Activated CD4-positive, alpha-beta memory T cell treated with anti-CD3 and anti-CD28 coated beads for 36 hours (primary cell): ENCODE results near the gene FNBP1L. TPM values are rescaled to one million over a fixed set of nuclear protein-coding genes. Genes with fewer than 3 reads are reported as not detected.

Experiments
- CTCF ChIA-PET: fragments of 350-600 bp; sonication (Branson Sonifier 250); formaldehyde crosslinking; loops from one replicate; lab custom pipeline; 2021; ENCODE audit warnings: antibody characterized with exemption, inconsistent platforms; lab: Charles Lee
- POLR2A ChIA-PET: fragments of 350-600 bp; sonication (Branson Sonifier 250); formaldehyde crosslinking; loops from one replicate; lab custom pipeline; 2021; ENCODE audit warnings: antibody characterized with exemption; lab: Charles Lee
- DNase-seq: peaks from one replicate; pipeline ENCODE4 v3.0.0-alpha.2; 2020
- H3K27ac Mint-ChIP-seq: one replicate; pipeline ENCODE4 v1.8.0; 2021; ENCODE audit warnings: mixed read lengths
- H3K27me3 Mint-ChIP-seq: one replicate; pipeline ENCODE4 v1.8.0; 2021; ENCODE audit warnings: mixed read lengths
- H3K36me3 Mint-ChIP-seq: one replicate; pipeline ENCODE4 v1.8.0; 2021; ENCODE audit warnings: mixed read lengths
- H3K4me1 Mint-ChIP-seq: one replicate; pipeline ENCODE4 v1.8.0; 2021; ENCODE audit warnings: low read depth, mixed read lengths
- H3K4me3 Mint-ChIP-seq: one replicate; pipeline ENCODE4 v1.8.0; 2021; ENCODE audit warnings: mild to moderate bottlenecking, mixed read lengths
- H3K9me3 Mint-ChIP-seq: one replicate; pipeline ENCODE4 v1.8.0; 2021; ENCODE audit warnings: mixed read lengths
- intact Hi-C: fragments of 100-400 bp; cut with micrococcal nuclease; formaldehyde crosslinking; loops from one replicate; pipeline ENCODE4 v1.15.1; 2023
- total RNA-seq, 2 experiments: library from RNA; stranded (reverse); gene quantifications; one replicate each; pipeline ENCODE4 v1.2.3, GENCODE V29; 2021

The FNBP1L gene
- total RNA-seq, 2 experiments from 2014 or later: 0.81 to 1.2 TPM

GRCh38 chr1:93519199-93519829 lies 71.4 kb downstream of the FNBP1L start:
- H3K27me3 Mint-ChIP-seq: no peaks in the 10 kb centered on the region
- intact Hi-C loops: no loop called here
- CTCF ChIA-PET: no interaction called here
- no peak overlapping the region for H3K27ac Mint-ChIP-seq
- H3K36me3 Mint-ChIP-seq: no peaks in the 10 kb centered on the region
- DNase-seq: no peak
- H3K4me1 Mint-ChIP-seq: no peaks in the 10 kb centered on the region
- no peaks in the 10 kb centered on the region for H3K9me3 Mint-ChIP-seq
- POLR2A ChIA-PET: no interaction called here
- H3K4me3 Mint-ChIP-seq: no peak overlapping the region

GRCh38 chr1:93521618-93522017 lies 73.7 kb downstream of the FNBP1L start:
- DNase-seq: no peak
- no peaks in the 10 kb centered on the region for H3K36me3 Mint-ChIP-seq
- no peak overlapping the region for H3K27ac Mint-ChIP-seq
- CTCF ChIA-PET: no interaction called here
- no peaks in the 10 kb centered on the region for H3K27me3 Mint-ChIP-seq
- H3K9me3 Mint-ChIP-seq: no peaks in the 10 kb centered on the region
- H3K4me1 Mint-ChIP-seq: no peaks in the 10 kb centered on the region
- no peak overlapping the region for H3K4me3 Mint-ChIP-seq
- POLR2A ChIA-PET: no interaction called here
- intact Hi-C loops: no loop called here

DNA sequence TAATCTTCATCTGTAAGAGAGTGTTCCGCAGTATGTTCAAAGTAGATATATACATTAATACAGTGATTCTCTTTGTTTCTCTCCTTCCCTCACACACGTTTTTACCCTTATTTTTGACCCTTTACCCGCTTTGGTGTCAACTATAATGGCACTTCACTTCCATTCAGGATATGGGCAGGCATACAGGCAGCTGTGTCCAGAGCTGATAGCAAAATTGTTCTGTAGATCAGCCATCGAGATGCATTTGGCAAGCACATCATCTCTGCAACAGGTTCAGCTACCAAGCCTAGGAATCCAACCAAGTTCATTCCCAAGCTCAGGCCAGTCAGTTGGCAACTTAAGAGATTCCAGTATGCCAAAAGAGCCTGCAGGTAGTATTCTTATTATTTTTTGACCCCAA lies 74.8 kb downstream of the FNBP1L start:
- no peaks in the 10 kb centered on the region for H3K27me3 Mint-ChIP-seq
- H3K27ac Mint-ChIP-seq: no peak overlapping the region
- no peak overlapping the region for H3K4me3 Mint-ChIP-seq
- no peaks in the 10 kb centered on the region for H3K9me3 Mint-ChIP-seq
- H3K36me3 Mint-ChIP-seq: no peaks in the 10 kb centered on the region
- no peak for DNase-seq
- intact Hi-C loops: no loop called here
- H3K4me1 Mint-ChIP-seq: no peaks in the 10 kb centered on the region
- ChIA-PET CTCF (interaction anchor here (1.0 kb wide), 1 partner anchor 107 kb away, joined by 3 read pairs; no protein-coding TSS in a partner anchor), POLR2A (no interaction called here)

GRCh38 chr1:93525431-93525830 lies 77.5 kb downstream of the FNBP1L start:
- DNase-seq: no peak
- no peaks in the 10 kb centered on the region for H3K36me3 Mint-ChIP-seq
- intact Hi-C loops: no loop called here
- CTCF ChIA-PET: no interaction called here
- H3K4me1 Mint-ChIP-seq: no peaks in the 10 kb centered on the region
- POLR2A ChIA-PET: no interaction called here
- H3K9me3 Mint-ChIP-seq: no peaks in the 10 kb centered on the region
- no peak overlapping the region for H3K4me3 Mint-ChIP-seq
- H3K27me3 Mint-ChIP-seq: no peaks in the 10 kb centered on the region
- H3K27ac Mint-ChIP-seq: no peak overlapping the region

DNA sequence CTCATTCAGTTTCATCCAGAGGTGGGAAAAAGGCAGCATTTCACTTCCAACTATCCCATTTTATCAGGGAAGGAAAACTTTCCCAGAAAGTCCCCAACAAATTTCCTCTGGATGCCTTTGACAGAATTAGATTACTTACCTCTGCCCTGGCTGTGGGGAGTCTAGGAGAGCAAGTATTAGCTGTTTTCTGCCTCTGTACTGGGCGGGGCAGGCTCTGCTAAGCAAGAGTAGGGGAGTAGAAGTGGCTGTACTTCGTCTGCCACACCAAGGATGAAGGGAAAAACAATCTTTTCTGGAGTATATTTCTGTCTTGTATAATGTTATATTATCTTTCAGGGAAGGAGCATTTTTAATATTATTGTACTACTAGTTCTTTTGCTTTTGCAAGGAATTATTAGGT lies 78.5 kb downstream of the FNBP1L start:
- H3K4me1 Mint-ChIP-seq: no peaks in the 10 kb centered on the region
- H3K36me3 Mint-ChIP-seq: no peaks in the 10 kb centered on the region
- no peak overlapping the region for H3K4me3 Mint-ChIP-seq
- H3K27ac Mint-ChIP-seq: no peak overlapping the region
- no peaks in the 10 kb centered on the region for H3K9me3 Mint-ChIP-seq
- POLR2A ChIA-PET: no interaction called here
- H3K27me3 Mint-ChIP-seq: no peaks in the 10 kb centered on the region
- no peak for DNase-seq
- CTCF ChIA-PET: no interaction called here
- intact Hi-C loops: no loop called here

- Mint-ChIP-seq H3K4me1 (no peaks in the 10 kb centered on the region), H3K27me3 (no peaks in the 10 kb centered on the region), H3K9me3 (no peaks in the 10 kb centered on the region), H3K27ac (no peak overlapping the region), H3K36me3 (no peaks in the 10 kb centered on the region), H3K4me3 (no peak overlapping the region)
- intact Hi-C loops: no loop called here
- ChIA-PET CTCF (no interaction called here), POLR2A (no interaction called here)
- no peak for DNase-seq
Measured at GRCh38 chr1:93528412-93528811, 80.5 kb downstream of the FNBP1L start.

- CTCF ChIA-PET: no interaction called here
- intact Hi-C loops: no loop called here
- H3K27me3 Mint-ChIP-seq: no peaks in the 10 kb centered on the region
- no peaks in the 10 kb centered on the region for H3K9me3 Mint-ChIP-seq
- H3K4me3 Mint-ChIP-seq: no peak overlapping the region
- DNase-seq: no peak
- H3K4me1 Mint-ChIP-seq: no peaks in the 10 kb centered on the region
- no peaks in the 10 kb centered on the region for H3K36me3 Mint-ChIP-seq
- POLR2A ChIA-PET: no interaction called here
- H3K27ac Mint-ChIP-seq: no peak overlapping the region
Measured at GRCh38 chr1:93531193-93531592, 83.3 kb downstream of the FNBP1L start.

DNA sequence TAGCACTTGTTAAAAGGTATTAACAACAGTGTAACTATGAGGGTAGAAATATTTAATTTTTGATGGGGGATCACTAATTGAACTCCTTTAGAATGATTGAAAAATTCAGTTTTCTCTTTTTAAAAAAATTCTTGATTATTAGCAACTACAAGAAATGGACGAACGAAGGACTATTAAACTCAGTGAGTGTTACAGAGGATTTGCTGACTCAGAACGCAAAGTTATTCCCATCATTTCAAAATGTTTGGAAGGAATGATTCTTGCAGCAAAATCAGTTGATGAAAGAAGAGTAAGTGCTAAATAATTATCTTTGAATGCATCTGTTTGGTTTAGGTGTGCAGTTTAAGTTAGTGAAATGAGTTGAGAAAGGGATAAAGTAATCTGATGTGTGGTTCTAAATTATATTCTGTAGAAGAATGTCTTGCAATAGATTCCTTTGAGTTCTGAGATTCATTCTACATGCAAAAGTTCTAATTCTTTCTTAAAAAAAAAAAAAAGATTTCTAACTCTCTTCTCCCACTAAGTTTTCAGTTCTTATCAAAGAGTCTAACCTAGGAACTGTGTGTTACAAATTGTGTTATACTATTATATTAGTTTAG lies 85.0 kb downstream of the FNBP1L start:
- CTCF ChIA-PET: no interaction called here
- H3K27me3 Mint-ChIP-seq: no peaks in the 10 kb centered on the region
- intact Hi-C loops: no loop called here
- no peak for DNase-seq
- H3K9me3 Mint-ChIP-seq: no peaks in the 10 kb centered on the region
- no peak overlapping the region for H3K27ac Mint-ChIP-seq
- H3K4me1 Mint-ChIP-seq: no peaks in the 10 kb centered on the region
- H3K4me3 Mint-ChIP-seq: no peak overlapping the region
- H3K36me3 Mint-ChIP-seq: no peaks in the 10 kb centered on the region
- POLR2A ChIA-PET: no interaction called here

GRCh38 chr1:93533677-93534076 lies 85.8 kb downstream of the FNBP1L start:
- H3K36me3 Mint-ChIP-seq: no peaks in the 10 kb centered on the region
- intact Hi-C loops: no loop called here
- H3K4me1 Mint-ChIP-seq: no peaks in the 10 kb centered on the region
- no peak overlapping the region for H3K4me3 Mint-ChIP-seq
- ChIA-PET CTCF (no interaction called here), POLR2A (no interaction called here)
- H3K27me3 Mint-ChIP-seq: no peaks in the 10 kb centered on the region
- DNase-seq: no peak
- no peaks in the 10 kb centered on the region for H3K9me3 Mint-ChIP-seq
- H3K27ac Mint-ChIP-seq: no peak overlapping the region

- Mint-ChIP-seq H3K27ac (no peak overlapping the region), H3K36me3 (no peaks in the 10 kb centered on the region), H3K27me3 (no peaks in the 10 kb centered on the region), H3K4me1 (no peaks in the 10 kb centered on the region), H3K4me3 (no peak overlapping the region), H3K9me3 (no peaks in the 10 kb centered on the region)
- intact Hi-C loops: loop anchor here (5.0 kb wide), 1 partner anchor 70 kb away; no protein-coding TSS in a partner anchor
- ChIA-PET POLR2A (no interaction called here), CTCF (no interaction called here)
- no peak for DNase-seq
Measured at GRCh38 chr1:93537396-93537795, 89.5 kb downstream of the FNBP1L start.

GRCh38 chr1:93537924-93538323 lies 90.0 kb downstream of the FNBP1L start:
- Mint-ChIP-seq H3K4me3 (no peak overlapping the region), H3K36me3 (no peaks in the 10 kb centered on the region), H3K27me3 (no peaks in the 10 kb centered on the region), H3K4me1 (no peaks in the 10 kb centered on the region), H3K9me3 (no peaks in the 10 kb centered on the region), H3K27ac (no peak overlapping the region)
- no peak for DNase-seq
- CTCF ChIA-PET: no interaction called here
- POLR2A ChIA-PET: interaction anchor here (0.6 kb wide), 1 partner anchor 91 kb away, joined by 3 read pairs; no protein-coding TSS in a partner anchor
- intact Hi-C loops: loop anchor here (5.0 kb wide), 1 partner anchor 69 kb away; no protein-coding TSS in a partner anchor

- Mint-ChIP-seq H3K27me3 (no peaks in the 10 kb centered on the region), H3K4me3 (no peak overlapping the region), H3K9me3 (no peaks in the 10 kb centered on the region), H3K36me3 (no peaks in the 10 kb centered on the region), H3K27ac (no peak overlapping the region), H3K4me1 (no peaks in the 10 kb centered on the region)
- intact Hi-C loops: no loop called here
- POLR2A ChIA-PET: no interaction called here
- CTCF ChIA-PET: no interaction called here
- DNase-seq: no peak
Measured at GRCh38 chr1:93541045-93541444, 93.1 kb downstream of the FNBP1L start.

GRCh38 chr1:93542398-93542797 lies 94.5 kb downstream of the FNBP1L start:
- Mint-ChIP-seq H3K4me1 (no peaks in the 10 kb centered on the region), H3K27me3 (no peaks in the 10 kb centered on the region), H3K27ac (no peak overlapping the region), H3K9me3 (no peaks in the 10 kb centered on the region), H3K36me3 (no peaks in the 10 kb centered on the region), H3K4me3 (no peak overlapping the region)
- DNase-seq: no peak
- intact Hi-C loops: no loop called here
- ChIA-PET POLR2A (interaction anchor here (0.6 kb wide), 1 partner anchor 137 kb away, joined by 5 read pairs; no protein-coding TSS in a partner anchor), CTCF (interaction anchor here (0.5 to 1.1 kb wide), 2 partner anchors 75 to 87 kb away, joined by 3 to 5 read pairs; no protein-coding TSS in a partner anchor)
